Prostate gland (tissue), 2 donors: ENCODE results near the gene KRT2.

ENCODE experiments used
- CTCF ChIP-seq, 4 experiments: fragments of 200-600 bp in 2 of 4; fragments of 450-650 bp in 2 of 4; sonication (generic) in 2 of 4; IDR thresholded peaks; 1 replicate in 3 of 4; 2 replicates in 1 of 4; pipeline ENCODE4 v1.5.1; 2016 to 2019; ENCODE audit warnings: antibody characterized with exemption in 4 of 4, mild to moderate bottlenecking in 2 of 4, moderate library complexity in 2 of 4
- POLR2A ChIP-seq: fragments of 450-650 bp; IDR thresholded peaks from one replicate; pipeline ENCODE4 v1.6.1; 2016; ENCODE audit warnings: antibody characterized with exemption, mild to moderate bottlenecking

- TF ChIP-seq CTCF (IDR thresholded peaks at IDR 0.05) (no peak), POLR2A (no peak)
Observed at GRCh38 chr12:52601671-52602070, 50.3 kb downstream of the KRT2 start.
